ENCODE data around the gene PIK3C2G. TPM values are rescaled to one million over a fixed set of nuclear protein-coding genes. Genes with fewer than 3 reads are reported as not detected.

The PIK3C2G gene
- polyA plus RNA-seq, 3 donors = not detected

- Histone ChIP-seq H3K9me3 (replicated peaks in 1 of 2; ENCODE audit: control insufficient read depth in 1 of 2, insufficient read depth in 1 of 2, low read length in 2 of 2) (no peaks in the 10 kb centered on the region), H3K4me2 (replicated peaks; ENCODE audit: extremely low read depth, low read length, poor library complexity, severe bottlenecking) (no peak overlapping the region), H3K36me3 (replicated peaks in 1 of 2; ENCODE audit: control insufficient read depth in 1 of 2, insufficient read depth in 2 of 2, low read length in 2 of 2) (no peaks in the 10 kb centered on the region), H3K9ac (ENCODE audit: insufficient read depth, low read length, poor library complexity, severe bottlenecking) (no peak overlapping the region), H3K27me3 (ENCODE audit: control insufficient read depth in 2 of 2, insufficient read depth in 2 of 2, low read length in 2 of 2) (no peaks in the 10 kb centered on the region), H3K4me3 (replicated peaks in 1 of 3; ENCODE audit: low read depth in 2 of 3, low read length in 3 of 3) (no peak overlapping the region), H4K20me1 (ENCODE audit: insufficient read depth, low read length) (no peaks in the 10 kb centered on the region), H3K4me1 (ENCODE audit: control insufficient read depth in 1 of 2, insufficient read depth in 2 of 2, low read length in 2 of 2) (no peaks in the 10 kb centered on the region), H3K79me2 (ENCODE audit: insufficient read depth, low read length) (no peaks in the 10 kb centered on the region), H3K27ac (ENCODE audit: low read depth in 1 of 2, low read length in 2 of 2) (no peak overlapping the region), H2AFZ (ENCODE audit: insufficient read depth, low read depth, low read length, poor library complexity, severe bottlenecking) (no peak overlapping the region)
- Mint-ChIP-seq H3K9me3 (peaks cover 0 to 3% (median 0%) of the 10 kb centered on the region in 7 donors), H3K27ac (no peak overlapping the region), H3K27me3 (ENCODE audit: low read depth in 3 of 3) (no peaks in the 10 kb centered on the region), H3K4me3 (no peak overlapping the region), H3K36me3 (no peaks in the 10 kb centered on the region), H3K4me1 (peaks cover 2% of the 10 kb centered on the region)
- TF ChIP-seq CTCF (IDR thresholded peaks at IDR 0.05) = no peak
- no CpG with 5 or more reads among the region's 1 CpG for WGBS (ENCODE audit: insufficient coverage)
- no peak for DNase-seq
- intact Hi-C loops (cut with micrococcal nuclease) = no loop called here
Observed at GRCh38 chr12:18222699-18223098, 38.6 kb upstream of the PIK3C2G start.

- Histone ChIP-seq H3K27ac (ENCODE audit: low read depth in 1 of 2, low read length in 2 of 2) (no peak overlapping the region), H3K9ac (ENCODE audit: insufficient read depth, low read length, poor library complexity, severe bottlenecking) (no peak overlapping the region), H3K4me3 (replicated peaks in 1 of 3; ENCODE audit: low read depth in 2 of 3, low read length in 3 of 3) (no peak overlapping the region), H4K20me1 (ENCODE audit: insufficient read depth, low read length) (no peaks in the 10 kb centered on the region), H3K27me3 (ENCODE audit: control insufficient read depth in 2 of 2, insufficient read depth in 2 of 2, low read length in 2 of 2) (no peaks in the 10 kb centered on the region), H3K9me3 (replicated peaks in 1 of 2; ENCODE audit: control insufficient read depth in 1 of 2, insufficient read depth in 1 of 2, low read length in 2 of 2) (no peaks in the 10 kb centered on the region), H3K36me3 (replicated peaks in 1 of 2; ENCODE audit: control insufficient read depth in 1 of 2, insufficient read depth in 2 of 2, low read length in 2 of 2) (no peaks in the 10 kb centered on the region), H3K79me2 (ENCODE audit: insufficient read depth, low read length) (no peaks in the 10 kb centered on the region), H2AFZ (ENCODE audit: insufficient read depth, low read depth, low read length, poor library complexity, severe bottlenecking) (no peak overlapping the region), H3K4me1 (ENCODE audit: control insufficient read depth in 1 of 2, insufficient read depth in 2 of 2, low read length in 2 of 2) (no peaks in the 10 kb centered on the region), H3K4me2 (replicated peaks; ENCODE audit: extremely low read depth, low read length, poor library complexity, severe bottlenecking) (no peak overlapping the region)
- Mint-ChIP-seq H3K36me3 (no peaks in the 10 kb centered on the region), H3K4me3 (no peak overlapping the region), H3K9me3 (peaks cover 0 to 3% (median 0%) of the 10 kb centered on the region in 7 donors), H3K4me1 (peaks cover 2% of the 10 kb centered on the region), H3K27me3 (ENCODE audit: low read depth in 3 of 3) (no peaks in the 10 kb centered on the region), H3K27ac (no peak overlapping the region)
- intact Hi-C loops (cut with micrococcal nuclease) = no loop called here
- TF ChIP-seq CTCF (IDR thresholded peaks at IDR 0.05) = no peak
- DNase-seq = peak; percentile 0 to 10 (median 5)
Observed at GRCh38 chr12:18224745-18225144, 36.6 kb upstream of the PIK3C2G start.

Data from CD14-positive monocyte (primary cell).